Measurements from ENCODE around the gene RGL2.

DNA sequence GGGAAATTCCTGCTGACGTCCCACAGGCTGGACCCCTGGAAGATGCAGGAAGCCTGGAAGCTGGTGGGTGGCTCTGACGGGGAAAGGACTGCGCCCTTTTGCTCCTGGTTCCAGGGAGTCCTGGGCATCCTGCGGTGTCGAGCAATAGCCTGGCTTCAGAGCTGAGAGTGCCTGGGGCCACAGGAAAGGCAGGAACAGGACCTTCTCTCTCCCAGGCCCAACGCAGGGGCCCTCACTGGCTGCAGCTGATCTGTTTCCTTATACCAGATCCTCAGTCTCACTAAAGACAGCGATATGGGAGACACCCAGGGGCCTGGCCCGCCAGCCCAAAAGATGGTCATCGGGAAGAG, 20.4 kb downstream of the RGL2 start:
- TF ChIP-seq CTCF (IDR thresholded peaks at IDR 0.05) = no peak
- no peak; the same call in 1 of the 2 replicates for TF ChIP-seq POLR2AphosphoS5 (IDR thresholded peaks at IDR 0.05; ENCODE audit: low read depth, low read length)
- no peak for TF ChIP-seq TCF7L2 (IDR thresholded peaks at IDR 0.05; ENCODE audit: low read depth, low read length)
- TF ChIP-seq SIN3A (IDR thresholded peaks at IDR 0.05; ENCODE audit: borderline replicate concordance, insufficient read depth, low read depth, low read length) = no peak
